Heart left ventricle (tissue), 16 donors: Measurements from ENCODE around the gene ZFYVE19. TPM values are rescaled to one million over a fixed set of nuclear protein-coding genes. Genes with fewer than 3 reads are reported as not detected.

Source experiments
- ATAC-seq, 4 donors: fragments of 200-7000 bp; cut with Tn5 transposase; one replicate each; pipeline ENCODE4 v1.9.1; 2020 to 2022; ENCODE audit warnings: moderate library complexity in 4 of 4, mild to moderate bottlenecking in 3 of 4, moderate number of reproducible peaks in 1 of 4
- DNase-seq, 5 donors: peaks; one replicate each; pipeline ENCODE4 v3.0.0-alpha.2; 2020
- H3K27ac ChIP-seq, 12 donors: fragments of 200-600 bp; sonication (generic) in 4 of 12; one replicate each; pipeline versions ENCODE4 v1.5.0 to v1.8.0; 2016 to 2022; ENCODE audit warnings: mild to moderate bottlenecking in 2 of 12
- H3K27me3 ChIP-seq, 9 donors: fragments of 200-600 bp; sonication (generic) in 2 of 9; one replicate each; pipeline versions ENCODE4 v1.5.1 to v1.8.0; 2016 to 2022; ENCODE audit warnings: mild to moderate bottlenecking in 3 of 9
- H3K36me3 ChIP-seq, 9 donors: fragments of 200-600 bp; sonication (generic) in 2 of 9; one replicate each; pipeline versions ENCODE4 v1.5.0 to v1.8.0; 2018 to 2022; ENCODE audit warnings: mild to moderate bottlenecking in 2 of 9
- H3K4me1 ChIP-seq, 12 donors: fragments of 200-600 bp; sonication (generic) in 4 of 12; one replicate each; pipeline versions ENCODE4 v1.5.0 to v1.8.0; 2016 to 2022; ENCODE audit warnings: mild to moderate bottlenecking in 3 of 12
- H3K4me3 ChIP-seq, 12 donors: fragments of 200-600 bp; sonication (generic) in 4 of 12; one replicate each; pipeline versions ENCODE4 v1.5.0 to v1.8.0; 2017 to 2022; ENCODE audit warnings: mild to moderate bottlenecking in 9 of 12, moderate library complexity in 4 of 12
- H3K9me3 ChIP-seq, 12 donors: fragments of 200-600 bp; sonication (generic) in 4 of 12; one replicate each; pipeline versions ENCODE4 v1.5.0 to v1.8.0; 2016 to 2022; ENCODE audit warnings: mild to moderate bottlenecking in 1 of 12
- CTCF ChIP-seq, 12 donors: fragments of 200-600 bp; sonication (generic) in 4 of 12; IDR thresholded peaks; one replicate each; pipeline versions ENCODE4 v1.5.0 to v1.8.0; 2018 to 2022; ENCODE audit warnings: antibody characterized with exemption in 12 of 12, mild to moderate bottlenecking in 5 of 12
- POLR2A ChIP-seq, 2 donors: fragments of 450-650 bp; IDR thresholded peaks; one replicate each; pipeline ENCODE4 v1.6.1; 2017; ENCODE audit warnings: antibody characterized with exemption in 2 of 2, mild to moderate bottlenecking in 2 of 2, moderate library complexity in 2 of 2
- WGBS, 4 donors: extraction: QIAGEN DNeasy Blood & Tissue Kit in 2 of 4; methylation state at CpG; one replicate each; pipeline versions ENCODE4 v1.1.5 to v1.1.7; 2013 to 2018; 5-methylcytosine and 5-hydroxymethylcytosine counted together
- intact Hi-C, 10 donors: fragments of 100-400 bp; cut with DNase I; formaldehyde crosslinking; loops; one replicate each; pipeline versions ENCODE4 v1.11.1 to v1.14.2; 2022
- polyA plus RNA-seq, 2 donors: library from polyadenylated mRNA; stranded (reverse); fragments of 200-250 nt; gene quantifications; one replicate each; pipeline ENCODE4 v1.2.3, GENCODE V29; 2013
- total RNA-seq, 9 donors: library from RNA; depleted of rRNA in 2 of 9; stranded (reverse); fragments of >200 nt in 2 of 9; fragmentation: NEBNext Ultra II Directional in 3 of 9; extraction: Animal tissue kit (Norgen Biotek cat#: 25700) in 3 of 9; gene quantifications; one replicate each; pipeline versions ENCODE4 v1.1.0 to v1.2.4, GENCODE V29; 2016 to 2023
- donor health status: ischemic (EF 13 %, LVEDD 7.1; RV severe dilation, severe dysfunction).
- donor health status: healthy with polysubstance abuse.
- donor health status: DM: no; HTN: yes; CAD: no.
- donor health status: DM: no; HTN: no; CAD: no.
- donor health status: ischemic (EF 25% LVEDD 6.9; RV normal size, moderate dysfunction).
- donor health status: ischemic (EF 25% LVEDD 5.7; RV mildly dilated, moderate dysfunction).
- donor health status: healthy.
- donor health status: DM: yes; HTN: yes; CAD: no.
- donor health status: ischemic (EF 35%, LVEDD 5.7; RV mildly dilated, moderate dysfunction).
- donor health status: nonischemic (EF 11% LVEDD 7.7; RV severe dilation, severe dysfunction).
- donor health status: DM: yes; HTN: yes; CAD: no.
- donor health status: PGD.
- donor health status: ischemic (EF 29% LVEDD 5.4; RV normal size, mild dysfunction).
- donor health status: nonischemic (EF 23%, LVEDD 6.1; RV moderate dilation, normal function).

ZFYVE19 gene
- total and polyA plus RNA-seq, 11 donors: 10.5 to 27.1 (median 18.8) TPM

- DNase-seq: no peak
- no peak for ATAC-seq
- Histone ChIP-seq H3K27me3 (no peaks in the 10 kb centered on the region), H3K27ac (no peak overlapping the region), H3K4me3 (no peak overlapping the region), H3K4me1 (peaks cover 0 to 31% (median 2%) of the 10 kb centered on the region in 12 donors), H3K36me3 (peaks cover 2 to 85% (median 56%) of the 10 kb centered on the region in 9 donors), H3K9me3 (no peaks in the 10 kb centered on the region)
- no peak for TF ChIP-seq POLR2A (IDR thresholded peaks at IDR 0.05)
- TF ChIP-seq CTCF (IDR thresholded peaks at IDR 0.05): no peak
- 82 to 91% (median 89%) methylated on average over 12 to 13 of the region's 13 CpGs for WGBS, 4 donors
- intact Hi-C loops: no loop called here
These were observed 34.9 kb upstream of the ZFYVE19 start for GRCh38 chr15:40772014-40772413.

- DNase-seq (no peak), ATAC-seq (no peak)
- Histone ChIP-seq H3K9me3 (no peaks in the 10 kb centered on the region), H3K4me1 (peaks cover 0 to 28% (median 2%) of the 10 kb centered on the region in 12 donors), H3K4me3 (no peak overlapping the region), H3K27ac (no peak overlapping the region), H3K27me3 (no peaks in the 10 kb centered on the region), H3K36me3 (peaks cover 2 to 89% (median 70%) of the 10 kb centered on the region in 9 donors)
- 88 to 92% (median 90%) methylated on average over 8 of the region's 8 CpGs for WGBS, 4 donors
- TF ChIP-seq POLR2A (IDR thresholded peaks at IDR 0.05): no peak
- no peak for TF ChIP-seq CTCF (IDR thresholded peaks at IDR 0.05)
- intact Hi-C loops: no loop called here
These were observed 33.4 kb upstream of the ZFYVE19 start for GRCh38 chr15:40773496-40773895.

GRCh38 chr15:40773902-40774301, 33.0 kb upstream of the ZFYVE19 start:
- Histone ChIP-seq H3K9me3 (no peaks in the 10 kb centered on the region), H3K4me1 (peaks cover 0 to 24% (median 2%) of the 10 kb centered on the region in 12 donors), H3K36me3 (peaks cover 2 to 89% (median 74%) of the 10 kb centered on the region in 9 donors), H3K27ac (no peak overlapping the region), H3K27me3 (no peaks in the 10 kb centered on the region), H3K4me3 (no peak overlapping the region)
- ATAC-seq: no peak
- TF ChIP-seq POLR2A (IDR thresholded peaks at IDR 0.05): no peak
- no peak for TF ChIP-seq CTCF (IDR thresholded peaks at IDR 0.05)
- intact Hi-C loops: no loop called here
- 92 to 96% (median 93%) methylated on average over 6 of the region's 6 CpGs for WGBS, 4 donors
- no peak for DNase-seq

- no peak for DNase-seq
- Histone ChIP-seq H3K4me1 (peaks cover 0 to 13% (median 0%) of the 10 kb centered on the region in 12 donors), H3K4me3 (no peak overlapping the region), H3K27ac (no peak overlapping the region), H3K36me3 (peaks cover 2 to 96% (median 85%) of the 10 kb centered on the region in 9 donors), H3K27me3 (no peaks in the 10 kb centered on the region), H3K9me3 (no peaks in the 10 kb centered on the region)
- intact Hi-C loops: no loop called here
- 92 to 95% (median 94%) methylated on average over 7 to 10 of the region's 10 CpGs for WGBS, 4 donors
- no peak for TF ChIP-seq CTCF (IDR thresholded peaks at IDR 0.05)
- TF ChIP-seq POLR2A (IDR thresholded peaks at IDR 0.05): no peak
- ATAC-seq: no peak
These were observed 31.9 kb upstream of the ZFYVE19 start for GRCh38 chr15:40775007-40775406.
